HUES64 (cell line): ENCODE results near the gene TTI1.

ENCODE experiments used
- H3K27ac ChIP-seq: 2 replicates; pipeline ENCODE4 v1.7.0; 2013; ENCODE audit warnings: low read depth, low read length, inconsistent platforms
- H3K27me3 ChIP-seq: 2 replicates; pipeline ENCODE4 v1.6.1; 2013; ENCODE audit warnings: mild to moderate bottlenecking, low read length; ENCODE audit not compliant: insufficient read depth
- H3K36me3 ChIP-seq: 2 replicates; pipeline ENCODE4 v1.6.1; 2013; ENCODE audit warnings: mild to moderate bottlenecking, low read length; ENCODE audit not compliant: insufficient read depth
- H3K4me1 ChIP-seq: 2 replicates; pipeline ENCODE4 v1.6.1; 2013; ENCODE audit warnings: mild to moderate bottlenecking, low read length, moderate library complexity; ENCODE audit not compliant: insufficient read depth
- H3K4me3 ChIP-seq: 2 replicates; pipeline ENCODE4 v1.5.1; 2013; ENCODE audit warnings: mild to moderate bottlenecking, low read length, moderate library complexity
- H3K9ac ChIP-seq: 2 replicates; pipeline ENCODE4 v1.6.1; 2013; ENCODE audit warnings: mild to moderate bottlenecking, low read depth, low read length
- H3K9me3 ChIP-seq: 2 replicates; pipeline ENCODE4 v1.6.1; 2013; ENCODE audit warnings: low read depth, low read length; ENCODE audit not compliant: insufficient read depth
- WGBS: fragments of 150-250, 120-280 bp; methylation state at CpG from one replicate; pipeline ENCODE4 v1.1.7; 2013; ENCODE audit warnings: missing lambda C conversion rate; 5-methylcytosine and 5-hydroxymethylcytosine counted together

The TTI1 gene

GRCh38 chr20:38066969-38067716, 33.9 kb upstream of the TTI1 start:
- Histone ChIP-seq H3K4me3 (no peak overlapping the region), H3K9ac (no peak overlapping the region), H3K9me3 (no peaks in the 10 kb centered on the region), H3K4me1 (no peaks in the 10 kb centered on the region), H3K36me3 (peaks cover 94% of the 10 kb centered on the region), H3K27me3 (no peaks in the 10 kb centered on the region), H3K27ac (no peak overlapping the region)
- 95% methylated on average over 9 of the region's 9 CpGs for WGBS

DNA sequence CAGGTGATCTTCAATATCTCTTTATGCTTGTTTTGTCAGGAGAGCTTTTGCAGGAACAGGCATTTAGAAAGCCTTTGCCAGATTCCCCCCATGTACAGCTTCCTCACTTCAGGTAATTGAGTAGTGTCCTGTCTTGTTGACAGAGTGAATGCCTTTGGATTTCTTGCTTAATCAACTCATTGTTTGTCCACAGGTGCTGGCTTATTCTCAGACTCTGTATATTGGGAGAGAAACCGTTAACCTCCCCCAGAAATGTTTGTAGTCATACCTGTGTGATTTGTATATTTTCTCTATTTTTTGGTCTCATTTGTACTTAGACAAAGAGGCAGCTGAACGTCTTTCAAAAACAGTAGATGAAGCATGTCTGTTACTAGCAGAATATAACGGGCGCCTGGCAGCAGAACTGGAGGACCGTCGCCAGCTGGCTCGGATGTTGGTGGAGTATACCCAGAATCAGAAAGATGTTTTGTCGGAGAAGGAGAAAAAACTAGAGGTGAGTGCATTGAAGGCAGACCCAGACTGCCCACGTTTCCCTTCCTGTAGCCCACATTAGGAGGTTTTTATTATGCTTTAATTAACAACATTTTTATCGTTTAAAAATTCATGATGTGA, 32.6 kb upstream of the TTI1 start:
- Histone ChIP-seq H3K9me3 (no peaks in the 10 kb centered on the region), H3K4me3 (no peak overlapping the region), H3K36me3 (peaks cover 94% of the 10 kb centered on the region), H3K27ac (no peak overlapping the region), H3K27me3 (no peaks in the 10 kb centered on the region), H3K9ac (no peak overlapping the region), H3K4me1 (no peaks in the 10 kb centered on the region; the same call in 1 of the 2 replicates)
- WGBS: 93% methylated on average over 8 of the region's 10 CpGs

DNA sequence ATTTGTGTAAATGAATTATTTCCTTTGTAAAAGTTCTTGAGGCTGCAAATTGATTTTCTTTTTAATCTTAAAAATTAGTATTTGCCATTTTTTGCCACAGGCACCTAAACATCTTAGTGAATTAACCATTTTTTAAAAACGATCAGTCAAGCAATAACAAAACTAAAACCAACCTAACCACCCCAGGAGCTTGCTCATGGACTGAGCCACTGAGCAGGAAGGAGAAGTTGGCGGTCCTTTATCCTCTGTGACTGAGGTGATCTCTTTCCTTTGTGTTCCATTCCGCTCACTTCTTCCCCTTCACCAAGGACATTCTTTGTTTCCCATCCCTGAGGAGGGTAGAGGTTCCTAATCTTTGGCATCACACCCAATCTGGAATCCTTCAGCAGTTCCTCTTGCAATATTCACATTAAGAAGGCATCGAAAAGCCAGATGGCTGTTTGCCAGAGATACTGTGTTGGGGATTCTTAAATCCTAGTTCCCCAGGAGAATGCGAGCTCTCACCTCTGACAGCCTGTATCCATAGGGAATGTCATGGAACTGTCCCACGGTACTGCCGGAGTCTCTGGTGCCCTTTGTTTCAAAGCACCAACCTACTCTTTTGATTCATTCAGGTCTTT, 30.8 kb upstream of the TTI1 start:
- H3K36me3 ChIP-seq: peaks cover 96% of the 10 kb centered on the region

DNA sequence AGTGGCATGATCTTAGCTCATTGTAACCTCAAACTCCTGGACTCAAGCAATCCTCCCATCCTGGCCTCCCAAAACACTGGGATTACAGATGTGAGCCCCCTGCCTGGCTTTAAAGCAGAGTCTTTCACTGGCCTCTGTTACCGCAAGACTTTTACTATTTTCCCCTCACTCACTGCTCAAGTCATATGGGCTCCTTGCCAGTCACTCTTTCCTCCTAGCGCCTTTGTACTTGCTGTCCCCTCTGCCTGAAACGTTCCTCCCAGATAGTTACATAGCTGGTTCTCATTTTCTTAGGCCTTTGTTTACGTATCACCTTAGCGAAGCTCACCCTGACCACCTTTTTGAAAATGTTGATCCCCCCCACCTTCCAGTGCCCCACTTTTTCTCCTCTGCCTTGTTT, 29.6 kb upstream of the TTI1 start:
- Histone ChIP-seq H3K36me3 (peaks cover 96% of the 10 kb centered on the region), H3K27ac (no peak overlapping the region), H3K4me3 (no peak overlapping the region), H3K9ac (no peak overlapping the region), H3K27me3 (no peaks in the 10 kb centered on the region), H3K9me3 (no peaks in the 10 kb centered on the region), H3K4me1 (no peaks in the 10 kb centered on the region; the same call in 1 of the 2 replicates)
- 89% methylated on average over 5 of the region's 5 CpGs for WGBS

More for the DNA sequence above, 30.8 kb upstream of the TTI1 start:
- Histone ChIP-seq H3K4me3 (no peak overlapping the region), H3K9ac (no peak overlapping the region), H3K4me1 (no peaks in the 10 kb centered on the region; the same call in 1 of the 2 replicates), H3K27me3 (no peaks in the 10 kb centered on the region), H3K27ac (no peak overlapping the region), H3K9me3 (no peaks in the 10 kb centered on the region)
- WGBS: 96% methylated on average over 7 of the region's 7 CpGs

DNA sequence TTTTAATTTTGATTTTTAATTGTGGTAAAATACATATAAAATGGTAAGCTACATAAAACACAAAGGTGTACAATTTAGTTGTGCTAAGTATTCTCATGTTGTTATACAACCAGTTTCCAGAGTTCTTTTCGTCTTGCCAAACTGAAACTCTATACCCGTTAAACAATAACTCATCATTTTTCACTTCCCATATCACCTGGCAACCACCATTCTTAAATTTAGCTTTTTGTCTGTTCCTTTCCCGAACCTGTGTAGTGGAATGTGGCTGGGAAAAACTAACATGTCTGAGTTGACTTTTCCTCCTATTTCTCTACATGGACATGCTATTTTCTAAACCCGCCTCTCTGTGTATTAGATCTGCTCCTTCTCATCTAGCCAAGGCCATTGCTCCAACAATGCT, 27.9 kb upstream of the TTI1 start:
- Histone ChIP-seq H3K9me3 (no peaks in the 10 kb centered on the region), H3K27me3 (no peaks in the 10 kb centered on the region), H3K4me1 (peaks cover 3% of the 10 kb centered on the region; the same call in 1 of the 2 replicates), H3K27ac (no peak overlapping the region; the same call in 1 of the 2 replicates), H3K4me3 (no peak overlapping the region), H3K36me3 (peaks cover 87% of the 10 kb centered on the region), H3K9ac (no peak overlapping the region; the same call in 1 of the 2 replicates)
- 98% methylated on average over 3 of the region's 4 CpGs for WGBS

- Histone ChIP-seq H3K27ac (no peak overlapping the region; the same call in 1 of the 2 replicates), H3K9me3 (no peaks in the 10 kb centered on the region), H3K4me1 (peaks cover 3% of the 10 kb centered on the region; the same call in 1 of the 2 replicates), H3K36me3 (peaks cover 82% of the 10 kb centered on the region), H3K4me3 (no peak overlapping the region), H3K27me3 (no peaks in the 10 kb centered on the region), H3K9ac (no peak overlapping the region; the same call in 1 of the 2 replicates)
- WGBS: 86% methylated on average over 5 of the region's 5 CpGs
Measured at GRCh38 chr20:38060536-38060935, 27.3 kb upstream of the TTI1 start.

DNA sequence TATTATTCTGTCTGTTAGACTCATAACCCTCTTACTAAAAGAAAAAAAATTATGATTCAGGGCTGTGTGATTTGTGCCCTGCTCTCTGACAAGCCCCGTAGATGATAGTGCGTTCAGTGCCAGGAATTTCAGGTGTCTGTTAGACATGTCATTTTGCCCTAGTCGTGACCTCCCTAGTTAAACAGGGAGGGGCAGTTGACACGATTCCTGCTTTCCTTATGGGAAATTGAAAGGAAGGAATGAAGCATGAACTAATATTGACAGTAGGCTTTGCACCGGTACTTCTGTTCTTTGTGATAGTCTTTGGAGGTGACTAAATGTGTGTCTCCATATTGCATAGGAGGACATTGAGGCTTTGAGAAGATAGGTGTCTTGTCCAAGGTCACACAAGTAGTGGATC, 26.6 kb upstream of the TTI1 start:
- WGBS: 94% methylated on average over 5 of the region's 5 CpGs
- H3K27me3 ChIP-seq: no peaks in the 10 kb centered on the region
- peaks cover 75% of the 10 kb centered on the region for H3K36me3 ChIP-seq
- no peak overlapping the region for H3K9ac ChIP-seq
- no peak overlapping the region for H3K4me3 ChIP-seq
- no peak overlapping the region for H3K27ac ChIP-seq
- H3K4me1 ChIP-seq: peaks cover 3% of the 10 kb centered on the region; the same call in 1 of the 2 replicates
- no peaks in the 10 kb centered on the region for H3K9me3 ChIP-seq

- H3K4me3 ChIP-seq: no peak overlapping the region
- no peaks in the 10 kb centered on the region for H3K27me3 ChIP-seq
- H3K36me3 ChIP-seq: peaks cover 61% of the 10 kb centered on the region
- H3K9me3 ChIP-seq: no peaks in the 10 kb centered on the region
- WGBS: 44% methylated on average over 7 of the region's 7 CpGs
- peaks cover 3% of the 10 kb centered on the region; the same call in 1 of the 2 replicates for H3K4me1 ChIP-seq
- H3K9ac ChIP-seq: no peak overlapping the region
- H3K27ac ChIP-seq: no peak overlapping the region
Measured at GRCh38 chr20:38057351-38057972, 24.2 kb upstream of the TTI1 start.

DNA sequence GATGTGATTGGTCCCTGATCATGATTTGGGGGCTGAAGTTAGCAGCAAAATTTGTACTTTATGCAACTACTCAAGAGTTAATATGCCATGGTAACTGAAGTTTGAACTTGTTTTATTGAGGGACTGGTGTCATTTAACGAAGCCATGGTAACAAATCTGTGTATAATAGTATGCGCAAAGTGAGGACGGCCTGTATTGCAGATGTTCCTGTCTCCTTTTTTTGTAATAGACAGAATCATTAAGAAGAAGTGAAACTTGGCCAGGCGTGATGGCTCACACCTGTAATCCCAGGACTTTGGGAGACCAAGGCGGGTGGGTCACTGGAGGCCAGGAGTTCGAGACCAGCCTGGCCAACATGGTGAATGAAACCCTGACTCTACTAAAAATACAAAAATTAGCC, 22.6 kb upstream of the TTI1 start:
- no peak overlapping the region for H3K4me3 ChIP-seq
- H3K9ac ChIP-seq: no peak overlapping the region
- H3K9me3 ChIP-seq: no peaks in the 10 kb centered on the region
- WGBS: 97% methylated on average over 6 of the region's 6 CpGs
- H3K36me3 ChIP-seq: peaks cover 58% of the 10 kb centered on the region
- H3K4me1 ChIP-seq: peaks cover 3% of the 10 kb centered on the region; the same call in 1 of the 2 replicates
- no peaks in the 10 kb centered on the region for H3K27me3 ChIP-seq
- H3K27ac ChIP-seq: no peak overlapping the region

DNA sequence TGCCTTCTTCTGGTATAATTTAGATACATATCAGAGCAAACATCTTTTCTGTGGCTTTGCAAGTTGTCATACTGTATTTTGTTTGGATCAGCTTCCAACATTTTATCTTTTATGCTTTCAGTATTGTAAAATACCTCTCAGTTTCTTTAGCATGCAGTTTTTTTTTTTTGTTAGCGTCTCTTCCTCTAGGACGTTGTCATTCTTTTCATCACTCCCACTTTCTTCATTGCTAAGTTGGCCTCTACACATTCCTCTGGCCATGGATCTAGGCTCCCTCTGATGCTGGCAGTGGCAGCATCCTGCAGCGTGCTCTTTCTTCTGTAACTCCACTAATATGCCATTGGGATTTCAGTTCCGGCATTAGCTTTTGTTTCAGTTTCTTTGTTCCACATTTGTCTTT, 22.0 kb upstream of the TTI1 start:
- WGBS: 80% methylated on average over 4 of the region's 4 CpGs
- peaks cover 58% of the 10 kb centered on the region for H3K36me3 ChIP-seq
- H3K27ac ChIP-seq: no peak overlapping the region
- peaks cover 7% of the 10 kb centered on the region; the same call in 1 of the 2 replicates for H3K4me1 ChIP-seq
- H3K4me3 ChIP-seq: no peak overlapping the region
- no peaks in the 10 kb centered on the region for H3K27me3 ChIP-seq
- no peak overlapping the region for H3K9ac ChIP-seq
- no peaks in the 10 kb centered on the region for H3K9me3 ChIP-seq

GRCh38 chr20:38054647-38055046, 21.4 kb upstream of the TTI1 start:
- H3K36me3 ChIP-seq: peaks cover 58% of the 10 kb centered on the region
- no peaks in the 10 kb centered on the region for H3K27me3 ChIP-seq
- 100% methylated on average over 1 of the region's 2 CpGs for WGBS
- no peak overlapping the region for H3K9ac ChIP-seq
- no peak overlapping the region for H3K4me3 ChIP-seq
- no peaks in the 10 kb centered on the region for H3K9me3 ChIP-seq
- peaks cover 11% of the 10 kb centered on the region; the same call in 1 of the 2 replicates for H3K4me1 ChIP-seq
- no peak overlapping the region for H3K27ac ChIP-seq
